ENCODE data around the gene SLC34A2.

DNA sequence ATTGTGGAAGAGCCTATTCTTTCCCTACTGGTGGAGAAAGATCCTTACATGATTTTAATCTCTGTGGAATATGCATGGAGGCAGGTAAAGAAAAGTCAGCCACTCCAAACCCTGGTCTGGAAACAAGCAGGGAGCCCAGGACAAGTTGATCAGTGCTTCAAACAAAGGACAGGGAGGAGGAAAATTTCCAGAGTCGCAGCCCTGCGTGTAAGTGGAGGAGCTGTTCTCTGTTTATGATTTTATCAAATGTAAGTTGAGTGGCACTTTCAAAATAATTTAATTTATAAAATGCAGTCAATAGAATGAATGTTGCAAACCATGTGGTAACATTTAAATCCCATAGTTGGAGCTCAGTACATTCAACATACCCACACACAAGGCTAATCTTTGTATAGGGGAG lies 57.0 kb downstream of the SLC34A2 start:
- TF ChIP-seq POLR2A (IDR thresholded peaks at IDR 0.05) (no peak), CTCF (IDR thresholded peaks at IDR 0.05) (no peak), EP300 (IDR thresholded peaks at IDR 0.05) (no peak)

Data from suprapubic skin (tissue), 3 donors.